HG03354 (cell line): ENCODE data around the gene TBC1D14.

Experiments used
- ATAC-seq: cut with Tn5 transposase; IDR thresholded peaks from one replicate; pipeline ENCODE4 v1.9.1; 2021; ENCODE audit warnings: mild to moderate bottlenecking; ENCODE audit not compliant: unreplicated experiment, poor library complexity, severe bottlenecking

TBC1D14 gene

GRCh38 chr4:6943012-6943884, 33.6 kb downstream of the TBC1D14 start:
- ATAC-seq: no peak

GRCh38 chr4:6943885-6944225, 34.2 kb downstream of the TBC1D14 start:
- no peak for ATAC-seq

DNA sequence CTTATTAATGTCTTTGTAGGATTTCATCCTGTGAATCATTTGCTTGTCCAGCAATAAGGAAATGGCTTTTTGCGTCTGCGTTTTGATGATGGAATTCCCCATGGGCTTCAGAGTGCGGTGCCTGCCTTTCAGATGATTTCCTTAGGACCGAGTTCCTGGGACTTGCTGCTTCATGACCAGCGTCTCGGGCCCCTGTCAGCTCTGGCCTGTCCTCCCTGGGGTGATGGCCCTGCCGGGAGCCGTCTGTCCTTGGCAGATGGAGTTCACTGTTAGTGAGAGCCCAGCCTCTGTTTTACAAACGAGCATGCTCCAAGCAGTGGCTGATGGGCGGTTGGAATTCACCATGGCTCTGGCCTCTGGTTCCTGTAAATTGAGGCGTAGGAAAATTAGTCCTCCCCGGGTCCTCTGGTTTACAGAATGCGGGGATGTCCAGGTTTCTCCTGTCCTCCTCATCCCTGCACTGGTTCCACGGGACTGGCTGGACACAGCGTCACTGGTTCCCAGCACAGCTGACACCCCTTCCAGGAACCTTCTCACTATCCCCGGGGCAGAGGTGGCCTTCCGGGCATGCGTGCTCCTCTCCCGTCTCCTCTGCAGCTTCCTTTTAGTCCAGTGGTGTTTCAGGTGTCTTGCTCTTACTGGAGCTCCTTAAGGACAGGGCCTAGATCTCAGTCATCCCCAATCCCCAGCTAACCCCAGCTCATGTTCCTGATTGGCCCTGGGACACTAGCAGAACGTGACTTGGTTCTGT, 34.9 kb downstream of the TBC1D14 start:
- ATAC-seq: no peak

DNA sequence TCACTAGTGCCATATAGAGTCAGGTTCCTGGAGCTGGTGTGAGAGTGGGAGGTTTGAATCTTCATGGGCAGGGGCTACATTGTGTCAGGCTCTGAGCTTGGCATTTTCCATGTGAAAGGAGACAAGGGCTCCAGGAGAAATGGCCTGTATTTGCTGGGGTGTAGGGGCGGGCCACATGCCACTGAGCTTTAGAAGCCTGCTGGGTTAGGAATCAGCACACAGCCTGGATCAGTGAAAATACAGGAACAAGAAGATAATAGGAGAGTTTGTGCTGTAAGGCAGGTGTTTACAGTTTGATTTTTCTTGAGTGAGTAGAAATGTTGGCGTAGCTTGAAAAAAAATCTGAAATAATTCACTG, 35.4 kb downstream of the TBC1D14 start:
- ATAC-seq: no peak

GRCh38 chr4:6946497-6946896, 36.9 kb downstream of the TBC1D14 start:
- ATAC-seq: no peak

DNA sequence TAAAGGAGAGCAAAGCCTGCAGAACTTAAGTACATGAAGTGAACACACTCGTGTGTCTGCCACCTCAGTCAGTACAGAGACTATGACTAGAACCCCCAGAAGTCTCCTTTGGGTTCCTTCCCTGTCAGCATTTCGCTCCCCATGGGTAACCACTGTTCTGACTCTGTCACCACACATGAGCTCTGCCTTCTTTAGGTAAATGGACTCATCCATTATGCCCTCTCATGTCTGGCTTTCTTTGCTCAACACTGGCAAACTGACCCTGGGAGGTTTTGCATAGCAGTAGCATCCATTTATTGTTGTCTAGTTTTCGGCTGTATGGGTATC, 38.5 kb downstream of the TBC1D14 start:
- ATAC-seq: no peak

DNA sequence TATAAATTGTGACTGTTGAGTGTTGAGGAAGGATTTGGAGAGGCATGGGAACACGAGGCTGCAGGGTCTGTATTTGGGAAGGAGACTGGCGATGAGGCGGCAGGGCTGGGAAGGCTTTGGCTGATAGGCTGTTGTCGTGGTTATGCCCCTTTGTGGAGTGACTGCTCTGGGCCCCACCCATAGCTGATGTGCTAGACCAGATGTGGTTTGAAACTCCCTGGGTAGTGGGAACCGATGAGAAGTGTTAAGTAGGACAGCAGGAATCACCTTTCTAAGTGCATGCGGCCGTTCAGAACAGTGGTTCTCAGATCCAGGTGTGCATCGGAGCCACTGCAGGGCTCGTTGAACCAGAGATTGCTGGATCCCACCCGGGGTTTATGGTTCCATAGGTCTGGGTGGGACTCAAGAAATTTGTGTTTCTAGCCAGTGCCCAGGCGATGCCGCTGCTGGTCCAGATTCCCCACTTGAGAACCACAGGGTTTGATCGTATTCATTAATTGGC, 42.3 kb downstream of the TBC1D14 start:
- ATAC-seq: no peak

- ATAC-seq: no peak
These were observed 44.2 kb downstream of the TBC1D14 start for GRCh38 chr4:6953751-6954380.

DNA sequence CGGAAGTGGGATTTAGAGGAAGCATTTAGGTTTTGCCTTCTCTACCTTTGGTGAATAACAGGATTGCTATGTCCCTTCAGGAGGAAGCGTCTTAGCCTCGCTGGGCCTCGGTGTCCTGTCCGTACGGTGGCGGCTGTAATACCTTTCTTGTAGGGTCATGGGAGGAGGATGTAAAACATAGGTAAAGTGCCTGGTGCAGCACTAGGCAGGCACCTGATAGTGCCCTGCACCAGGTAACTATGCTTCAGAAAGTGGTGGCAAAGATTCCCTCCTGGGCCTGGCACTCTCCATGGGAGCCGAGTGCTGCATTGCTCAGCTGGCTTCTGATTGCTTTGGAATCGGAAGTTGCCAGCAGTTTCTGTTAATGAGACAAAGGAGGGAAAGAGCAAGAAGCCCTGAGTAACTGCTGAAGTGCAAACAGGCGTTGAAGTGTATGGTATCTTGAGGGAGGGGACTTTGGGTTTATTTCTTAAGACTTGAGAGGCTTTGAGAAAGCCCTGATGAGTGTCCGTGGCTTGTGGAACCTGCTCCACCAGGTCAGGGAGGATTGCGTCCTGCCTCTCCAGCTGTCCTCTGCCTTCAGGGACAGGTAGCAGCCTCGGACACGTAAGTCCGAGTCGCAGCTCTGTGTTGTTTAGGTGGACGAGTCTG, 45.8 kb downstream of the TBC1D14 start:
- no peak for ATAC-seq

DNA sequence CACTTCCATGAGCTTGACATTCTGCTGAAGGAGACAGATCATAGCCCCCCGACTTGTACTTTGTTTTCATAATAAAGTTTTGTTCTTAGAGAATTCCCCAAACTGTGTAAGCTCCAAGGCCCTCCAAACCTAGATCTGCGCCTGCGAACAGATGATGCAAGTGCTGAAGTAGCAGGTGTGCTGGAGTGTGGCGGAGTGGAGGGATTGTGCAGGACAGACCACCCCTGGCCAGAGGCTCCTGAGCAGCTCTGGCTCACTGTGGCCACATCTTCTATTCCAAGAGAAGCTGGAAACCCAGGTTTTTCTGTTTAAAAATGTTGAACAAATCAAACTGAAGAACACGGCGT, 46.4 kb downstream of the TBC1D14 start:
- ATAC-seq: no peak

DNA sequence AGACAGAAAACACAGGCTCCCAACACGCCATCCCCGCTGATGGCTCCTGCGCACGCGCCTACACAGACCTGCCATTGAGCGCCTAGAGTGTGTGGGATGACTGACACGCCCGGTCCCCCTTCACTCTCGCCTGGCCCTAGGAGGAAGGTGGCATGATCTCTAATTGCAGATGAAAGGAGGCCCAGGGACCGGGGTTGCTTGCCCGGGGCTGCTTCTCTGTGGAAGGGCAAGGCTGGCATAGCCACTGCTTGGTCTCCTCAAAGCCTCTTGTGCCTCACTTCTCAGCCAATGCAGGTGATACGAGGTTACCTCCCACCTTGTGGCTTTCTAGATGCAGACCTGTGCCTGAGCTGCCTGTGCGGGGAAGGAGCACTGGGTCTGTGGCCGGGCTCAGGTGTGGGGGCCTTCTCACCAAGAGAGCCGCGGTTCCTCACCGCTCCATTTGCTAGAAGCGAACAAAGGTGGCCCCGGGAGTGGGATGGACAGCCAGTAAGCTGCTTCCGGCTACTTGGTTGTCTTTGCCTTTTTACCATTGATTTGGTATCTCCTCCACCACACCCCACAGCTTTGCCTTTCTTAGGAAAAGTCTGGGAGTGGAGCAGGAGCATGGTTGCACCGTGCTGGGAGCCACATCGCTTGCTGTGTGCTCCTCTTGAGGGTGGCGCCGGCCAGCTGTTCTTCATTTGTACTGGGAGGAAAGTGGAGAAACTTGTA, 47.0 kb downstream of the TBC1D14 start:
- no peak for ATAC-seq

DNA sequence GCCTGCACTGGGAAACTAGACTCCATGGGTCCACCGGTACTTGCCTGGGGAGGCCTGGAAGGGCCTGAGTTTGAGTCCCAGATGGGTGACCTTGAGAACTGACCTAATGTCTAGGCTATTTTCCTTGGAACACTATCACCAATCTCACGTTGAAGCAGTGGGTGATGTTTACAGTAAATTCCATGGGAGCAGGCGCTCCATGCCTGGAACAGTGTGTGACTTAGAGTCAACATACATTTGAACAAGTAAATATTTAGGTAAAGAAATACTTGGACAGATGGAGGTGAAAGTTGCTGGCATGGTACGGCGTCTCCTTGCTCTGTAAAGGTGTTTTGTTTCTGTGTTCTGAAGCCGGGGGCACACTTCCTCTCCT, 47.5 kb downstream of the TBC1D14 start:
- ATAC-seq: no peak

DNA sequence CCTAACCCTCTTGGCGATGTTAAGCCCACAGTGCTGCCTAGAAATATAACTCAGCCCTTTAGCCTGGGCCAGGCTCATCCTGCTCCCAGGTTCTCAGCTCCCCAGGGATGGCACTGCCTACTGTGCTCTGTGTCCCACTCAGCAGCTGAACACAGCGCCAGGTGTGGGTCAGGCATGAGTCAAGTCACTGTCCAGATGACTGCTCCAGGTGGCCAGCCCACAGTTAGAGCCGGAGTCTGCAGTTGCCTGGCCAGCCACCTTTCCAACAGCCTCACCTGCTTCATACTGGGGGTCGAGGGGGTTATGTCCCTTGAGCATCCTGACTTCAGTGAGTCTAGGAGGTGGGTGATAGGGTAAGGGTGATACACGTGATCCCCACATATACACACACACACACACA, 48.4 kb downstream of the TBC1D14 start:
- no peak for ATAC-seq

GRCh38 chr4:6959261-6959660, 49.6 kb downstream of the TBC1D14 start:
- no peak for ATAC-seq

GRCh38 chr4:6960154-6960553, 50.5 kb downstream of the TBC1D14 start:
- no peak for ATAC-seq

GRCh38 chr4:6960628-6961412, 51.2 kb downstream of the TBC1D14 start:
- no peak for ATAC-seq

DNA sequence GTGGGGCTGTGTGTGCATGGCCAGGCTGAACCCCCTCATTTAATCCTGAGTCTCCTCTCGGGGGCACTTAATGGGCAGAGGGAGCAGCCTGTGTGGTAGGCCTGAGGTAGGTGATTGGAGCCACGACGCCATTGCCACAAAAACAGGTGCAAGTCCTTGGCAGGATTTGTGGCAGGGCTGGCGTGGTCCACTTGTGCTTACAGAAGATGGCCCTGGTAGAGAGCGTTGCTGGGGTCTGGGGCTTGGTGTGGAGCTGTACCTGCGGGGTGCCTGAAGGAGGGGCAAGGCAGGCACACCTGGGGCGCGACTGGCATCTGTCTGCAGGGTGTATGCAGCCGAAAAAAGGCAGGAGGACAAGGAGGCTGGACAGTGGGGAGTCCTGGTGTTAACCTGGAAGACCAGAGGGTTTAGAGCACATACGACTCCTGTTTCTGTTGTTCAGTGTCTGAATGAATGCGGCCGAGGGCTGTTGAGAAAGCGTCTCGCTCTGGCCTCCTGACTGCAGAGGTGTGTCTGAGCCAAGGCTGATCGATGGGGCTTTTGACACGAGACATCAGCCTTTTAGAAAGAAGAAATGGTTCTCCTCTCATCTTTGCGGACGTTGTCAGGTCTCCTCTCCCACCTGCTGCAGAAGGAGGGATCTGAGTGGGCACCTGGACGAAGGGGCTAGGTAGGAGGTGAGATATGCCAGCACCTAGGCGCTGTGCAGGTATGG, 52.0 kb downstream of the TBC1D14 start:
- no peak for ATAC-seq

- ATAC-seq: no peak
These were observed 52.8 kb downstream of the TBC1D14 start for GRCh38 chr4:6962211-6963041.
